Left lobe of liver (tissue), 2 donors: Measurements from ENCODE around the gene CEBPZOS. TPM values are rescaled to one million over a fixed set of nuclear protein-coding genes. Genes with fewer than 3 reads are reported as not detected.
"Not testable (repeated sequence)": the region's sequence is repeated elsewhere in the genome, so short reads cannot be mapped to it uniquely, and the experiment has no call there.

Source experiments
- ATAC-seq: fragments of 200-7000 bp; cut with Tn5 transposase; one replicate; pipeline ENCODE4 v1.9.1; 2020; ENCODE audit warnings: mild to moderate bottlenecking, moderate library complexity
- DNase-seq: peaks from one replicate; pipeline ENCODE4 v3.0.0-alpha.2; 2020; ENCODE audit warnings: low spot score
- total RNA-seq: library from RNA; stranded (reverse); gene quantifications from one replicate; pipeline ENCODE4 v1.2.1, GENCODE V29; 2021
- donor health status: DM: no; HTN: no; CAD: no; lungs with moderate emphysema.
- donor health status: DM: no; HTN: yes; CAD: no.

Gene CEBPZOS
- total RNA-seq, 1 donor from 2014 or later = 19.3 TPM

DNA sequence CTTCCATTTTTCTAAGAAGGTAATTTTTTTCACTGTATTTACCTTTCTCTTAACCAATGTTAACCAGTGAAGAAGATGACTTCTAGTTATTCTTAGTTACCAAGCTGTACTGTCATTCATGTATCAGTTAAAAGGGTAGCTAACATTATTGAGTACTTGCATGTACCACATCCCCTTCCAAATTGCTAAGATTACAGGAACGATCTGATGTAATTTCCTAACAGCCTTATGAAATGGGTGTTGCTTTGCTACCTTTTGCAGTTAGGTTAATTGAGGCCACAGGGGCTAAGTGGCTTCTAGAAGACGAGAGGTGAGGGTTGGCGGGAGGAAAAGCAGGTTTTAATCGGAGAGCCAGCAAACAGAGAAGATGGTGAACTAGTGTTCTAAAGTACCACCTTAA, 6.0 kb upstream of the CEBPZOS start:
- ATAC-seq (no peak), DNase-seq (no peak)

DNA sequence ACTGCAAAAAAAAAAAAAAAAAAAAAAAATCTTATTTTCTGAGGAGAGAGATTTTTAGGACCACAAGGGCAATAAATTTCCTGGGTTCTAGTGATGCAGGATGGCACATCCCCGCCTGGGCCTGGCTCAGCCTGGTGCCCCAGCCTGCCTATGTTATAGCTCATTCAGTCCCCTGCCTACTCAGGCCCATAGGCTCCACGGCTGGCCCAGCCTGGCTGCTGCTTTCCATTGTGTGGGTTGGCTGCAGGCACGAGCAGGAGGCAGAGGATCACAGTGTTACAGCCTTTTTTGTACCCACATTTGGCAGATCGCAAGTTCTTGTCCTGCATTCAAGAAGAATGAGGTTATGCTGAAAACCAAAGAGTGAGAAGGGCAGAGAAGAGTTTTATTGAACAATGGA, 5.0 kb upstream of the CEBPZOS start:
- ATAC-seq = no peak
- no peak for DNase-seq

DNA sequence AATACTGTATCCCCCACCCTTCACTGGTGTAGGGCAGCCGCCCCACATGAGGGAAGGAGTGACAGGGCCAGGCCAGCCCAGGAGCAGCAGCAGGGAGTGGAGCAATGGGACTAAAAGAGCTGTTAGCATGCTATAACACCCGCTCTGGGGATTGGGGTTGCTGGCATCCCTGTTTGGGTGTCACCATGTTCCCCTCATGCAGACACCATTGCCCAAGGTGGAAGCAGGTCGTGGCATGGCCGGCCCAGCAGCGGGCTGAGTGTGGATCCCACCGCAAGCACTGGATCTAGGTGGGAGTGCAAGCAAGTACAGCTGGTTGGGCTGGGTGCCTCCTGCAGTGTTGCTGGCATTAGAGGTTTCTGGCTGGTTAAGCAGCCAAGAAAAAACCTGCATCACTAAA, 4.5 kb upstream of the CEBPZOS start:
- ATAC-seq = no peak
- no peak for DNase-seq

DNA sequence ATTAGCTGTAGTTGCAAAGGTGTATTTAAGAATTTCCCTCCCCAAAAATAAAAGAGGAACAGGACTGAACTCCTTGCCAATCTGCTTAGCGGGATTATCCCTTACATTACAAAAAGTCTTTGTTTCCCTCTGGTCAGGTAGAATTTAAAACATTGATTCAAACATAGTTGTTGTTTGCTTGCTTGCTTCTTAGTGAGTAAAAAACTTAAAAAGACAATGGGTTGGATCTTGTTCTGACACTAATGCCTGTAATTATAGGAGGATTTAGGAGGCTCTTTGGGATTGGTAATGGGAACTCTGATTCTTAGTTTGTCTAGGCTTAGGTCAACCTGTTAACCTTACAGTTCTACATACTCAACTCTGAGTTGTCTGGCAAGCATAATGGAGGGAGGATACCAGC, 3.7 kb upstream of the CEBPZOS start:
- DNase-seq = no peak
- no peak for ATAC-seq

DNA sequence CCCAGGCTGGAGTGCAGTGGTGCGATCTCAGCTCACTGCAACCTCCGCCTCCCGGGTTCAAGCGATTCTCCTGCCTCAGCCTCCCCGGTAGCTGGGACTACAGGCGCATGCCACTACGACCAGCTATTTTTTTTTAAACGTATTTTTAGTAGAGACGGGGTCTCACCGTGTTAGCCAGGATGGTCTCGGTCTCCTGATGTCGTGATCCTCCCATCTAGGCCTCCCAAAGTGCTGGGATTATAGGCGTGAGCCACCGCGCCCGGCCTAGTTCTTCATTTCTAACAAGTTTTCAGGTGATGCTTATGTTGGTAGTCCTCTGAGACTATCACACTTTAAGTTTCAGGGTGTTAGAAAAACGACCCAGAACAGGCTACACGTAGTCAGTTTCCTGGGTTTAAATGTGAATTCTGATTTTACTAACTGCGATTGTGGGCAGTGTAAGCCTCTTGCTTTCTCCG, 405 bp upstream of the CEBPZOS start:
- DNase-seq, ATAC-seq: not testable (repeated sequence)

DNA sequence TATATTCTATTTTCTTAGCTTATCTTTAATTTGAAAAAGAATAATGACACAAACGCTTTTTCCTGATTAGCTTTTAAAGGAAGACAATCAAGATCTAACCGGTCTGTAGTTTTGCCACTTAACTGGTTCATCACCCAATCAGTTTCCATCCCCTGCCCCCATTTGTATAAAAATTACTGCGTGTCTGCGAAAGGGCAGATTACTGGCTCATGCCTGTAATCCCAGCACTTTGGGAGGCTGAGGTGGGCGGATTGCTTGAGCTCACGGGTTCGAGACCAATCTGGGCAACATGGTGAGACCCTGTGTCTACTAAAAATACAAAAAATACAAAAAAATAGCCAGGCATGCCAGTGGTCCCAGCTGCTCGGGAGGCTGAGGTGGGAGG, 2.4 kb downstream of the CEBPZOS start:
- ATAC-seq = no peak
- DNase-seq = no peak

DNA sequence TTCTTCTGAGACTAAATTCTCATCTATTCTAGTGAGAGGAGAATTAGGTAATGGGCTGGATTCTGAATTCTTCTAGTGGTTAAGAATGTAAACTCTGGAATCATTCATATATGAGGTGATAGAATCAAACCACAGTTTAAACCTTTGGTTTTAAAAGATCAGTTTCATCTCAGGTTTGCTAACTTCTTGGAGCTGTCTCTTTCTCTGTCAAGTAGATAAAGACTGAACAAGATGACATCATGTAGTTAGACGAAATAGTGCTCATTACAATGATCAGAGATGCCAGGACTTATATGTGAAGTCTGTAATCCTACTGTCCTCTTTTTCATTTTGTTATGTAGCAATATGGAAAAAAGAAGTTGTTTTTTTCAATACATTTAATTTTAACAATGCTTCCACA, 4.9 kb downstream of the CEBPZOS start:
- no peak for DNase-seq
- no peak for ATAC-seq

DNA sequence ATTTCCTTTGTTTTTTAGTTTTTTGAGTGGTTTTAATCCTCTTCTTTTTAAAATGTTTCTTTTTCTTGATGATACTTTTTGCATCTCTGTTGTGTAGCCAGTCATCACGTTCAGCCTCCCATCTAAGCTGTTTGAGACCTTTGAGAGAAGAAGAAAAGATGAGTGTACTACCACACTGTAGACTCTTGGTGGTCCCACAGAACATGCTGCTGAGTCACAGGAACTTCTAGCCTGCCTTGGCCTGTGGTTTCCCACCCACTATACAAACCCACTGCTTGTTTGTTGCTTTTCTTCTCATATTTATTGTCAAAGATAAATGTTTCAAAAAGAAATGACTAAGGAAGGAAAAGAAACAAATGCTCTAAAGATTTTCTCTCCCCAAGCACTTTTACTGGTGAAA, 5.5 kb downstream of the CEBPZOS start:
- ATAC-seq (no peak), DNase-seq (no peak)

DNA sequence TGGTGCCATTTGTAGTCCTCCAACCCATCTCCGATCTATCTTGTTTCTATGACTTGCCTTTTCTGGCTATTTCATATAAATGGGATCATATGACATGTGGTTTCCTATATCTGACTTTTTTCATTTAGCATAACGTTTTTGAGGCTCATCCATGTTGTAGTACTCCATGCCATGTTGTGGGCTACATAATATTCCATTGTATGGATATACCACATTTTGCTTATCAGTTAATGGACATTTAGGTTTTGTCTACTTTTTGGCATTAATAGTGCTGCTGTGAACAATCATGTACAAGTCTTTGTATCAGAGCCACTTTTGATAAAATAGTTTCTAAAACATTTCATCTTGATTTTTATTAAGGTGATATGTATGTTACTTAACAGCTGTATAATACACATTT, 7.4 kb downstream of the CEBPZOS start:
- no peak for ATAC-seq

DNA sequence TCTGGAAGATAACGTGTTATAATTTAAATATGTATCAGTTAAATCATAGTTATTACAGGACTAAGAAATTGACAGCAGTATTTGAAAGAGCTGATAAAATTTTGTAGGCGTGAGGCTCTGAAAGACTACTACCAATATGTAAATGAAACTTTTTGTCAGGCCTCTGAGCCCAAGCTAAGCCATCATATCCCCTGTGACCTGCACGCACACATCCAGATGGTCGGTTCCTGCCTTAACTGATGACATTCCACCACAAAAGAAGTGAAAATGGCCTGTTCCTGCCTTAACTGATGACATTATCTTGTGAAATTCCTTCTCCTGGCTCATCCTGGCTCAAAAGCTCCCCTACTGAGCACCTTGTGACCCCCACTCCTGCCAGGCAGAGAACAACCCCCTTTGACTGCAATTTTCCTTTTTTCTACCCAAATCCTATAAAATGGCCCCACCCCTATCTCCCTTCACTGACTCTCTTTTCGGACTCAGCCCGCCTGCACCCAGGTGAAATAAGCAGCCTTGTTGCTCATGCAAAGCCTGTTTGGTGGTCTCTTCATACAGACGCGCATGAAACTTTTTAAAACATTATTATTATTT, 8.9 kb downstream of the CEBPZOS start:
- not testable (repeated sequence) for ATAC-seq

More for the DNA sequence above, 7.4 kb downstream of the CEBPZOS start:
- DNase-seq = no peak

DNA sequence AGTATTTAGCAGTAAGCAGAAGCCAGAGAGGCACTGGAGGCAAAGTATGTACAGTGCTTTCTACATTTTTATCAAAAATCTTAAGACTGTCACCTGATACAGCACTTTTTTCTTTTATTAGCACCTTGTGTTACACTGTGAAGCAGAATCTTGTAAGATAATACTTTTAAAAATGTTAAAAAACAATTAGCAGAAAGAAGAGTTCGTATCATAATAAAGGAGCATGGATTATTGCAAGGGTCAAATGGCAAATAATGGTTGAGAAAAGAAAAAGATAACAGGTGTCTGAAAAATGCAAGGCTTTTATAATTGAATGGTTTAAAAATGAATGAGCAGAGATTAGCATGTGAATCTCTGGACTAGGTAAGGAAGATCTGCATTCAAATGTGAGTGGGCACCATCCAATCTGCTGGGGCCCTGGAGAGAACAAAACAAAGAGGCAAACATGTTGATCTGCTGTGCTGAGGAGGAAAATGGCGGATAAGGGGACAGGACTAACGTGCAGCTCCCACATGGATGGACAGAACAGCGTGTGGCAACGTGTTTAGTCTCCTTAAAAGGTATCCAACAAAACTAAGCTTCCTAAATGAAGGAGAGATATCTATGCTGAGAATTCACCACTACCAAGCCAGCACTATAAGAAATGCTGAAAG, 9.5 kb downstream of the CEBPZOS start:
- ATAC-seq (no peak), DNase-seq (no peak)

More for the DNA sequence above, 8.9 kb downstream of the CEBPZOS start:
- not testable (repeated sequence) for DNase-seq

DNA sequence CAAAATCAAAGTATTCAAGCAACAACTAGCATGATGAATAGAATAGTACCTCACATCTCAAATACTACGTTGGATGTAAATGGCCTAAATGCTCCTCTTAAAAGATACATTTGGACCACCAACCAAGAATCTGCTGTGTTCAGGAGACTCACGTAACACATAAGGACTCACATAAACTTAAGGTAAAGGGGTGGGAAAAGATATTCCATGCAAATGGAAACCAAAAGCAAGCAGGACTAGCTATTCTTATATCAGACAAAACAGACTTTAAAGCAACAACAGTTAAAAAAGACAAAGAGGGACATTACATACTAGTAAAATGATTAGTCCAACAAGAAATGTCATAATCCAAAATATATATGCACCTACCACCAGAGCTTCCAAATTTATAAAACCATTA, 10.5 kb downstream of the CEBPZOS start:
- not testable (repeated sequence) for DNase-seq, ATAC-seq

DNA sequence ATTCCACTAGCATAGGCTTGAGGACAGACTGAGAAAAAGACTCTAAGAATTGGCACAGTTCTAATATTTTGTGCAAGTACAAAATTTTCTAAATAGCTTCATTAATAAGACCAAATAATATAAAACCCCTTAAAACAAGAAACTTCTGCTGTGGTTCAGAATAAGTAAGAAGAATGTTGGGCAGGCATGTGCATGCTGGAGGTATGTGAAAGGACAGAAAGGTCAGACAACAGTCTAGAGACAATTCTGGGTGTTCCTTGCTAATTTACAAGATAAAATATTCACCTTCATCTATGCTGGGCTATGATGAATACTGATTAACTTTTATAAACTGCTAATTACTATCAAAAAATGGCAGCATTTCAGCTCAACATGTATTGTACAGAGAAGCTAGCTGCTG, 14.9 kb downstream of the CEBPZOS start:
- ATAC-seq = no peak
- DNase-seq = no peak

DNA sequence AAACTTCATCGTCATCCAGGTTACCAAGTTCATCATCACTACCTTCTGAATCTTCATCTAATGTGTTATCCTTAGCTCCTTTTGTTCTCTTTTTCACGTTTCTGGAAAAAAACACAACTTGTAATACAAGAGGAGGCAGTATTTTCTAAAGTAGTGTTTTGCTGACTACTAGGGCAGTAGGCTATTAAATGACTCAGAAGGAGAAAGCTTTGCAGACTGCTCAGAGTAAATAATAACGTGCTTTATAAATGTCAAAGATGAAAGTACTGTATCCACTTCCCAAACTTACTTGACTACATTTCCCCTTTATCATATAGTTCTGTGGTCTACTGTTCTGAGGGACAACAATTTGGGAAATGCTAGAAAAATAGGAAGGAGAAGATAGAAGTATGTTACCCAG, 15.6 kb downstream of the CEBPZOS start:
- DNase-seq (no peak), ATAC-seq (no peak)

DNA sequence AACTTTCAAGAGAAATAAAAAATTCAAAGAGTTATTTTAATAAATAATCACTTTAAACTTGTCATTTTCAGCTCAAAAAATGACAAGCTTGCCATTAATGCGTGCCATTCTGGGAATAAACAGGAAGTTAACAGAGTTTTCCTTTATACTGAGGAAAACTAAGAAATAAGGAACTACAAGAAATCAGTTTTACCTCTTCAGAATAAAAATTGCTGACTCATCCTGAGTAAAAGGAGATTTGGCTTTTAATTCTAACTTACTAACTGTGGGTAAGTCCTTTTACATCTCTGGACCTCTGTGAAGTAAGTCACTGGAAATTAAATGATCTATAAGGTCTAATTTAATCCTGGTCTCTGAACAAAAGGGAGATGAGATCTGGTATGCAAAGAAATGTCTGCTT, 19.0 kb downstream of the CEBPZOS start:
- DNase-seq (no peak), ATAC-seq (no peak)

DNA sequence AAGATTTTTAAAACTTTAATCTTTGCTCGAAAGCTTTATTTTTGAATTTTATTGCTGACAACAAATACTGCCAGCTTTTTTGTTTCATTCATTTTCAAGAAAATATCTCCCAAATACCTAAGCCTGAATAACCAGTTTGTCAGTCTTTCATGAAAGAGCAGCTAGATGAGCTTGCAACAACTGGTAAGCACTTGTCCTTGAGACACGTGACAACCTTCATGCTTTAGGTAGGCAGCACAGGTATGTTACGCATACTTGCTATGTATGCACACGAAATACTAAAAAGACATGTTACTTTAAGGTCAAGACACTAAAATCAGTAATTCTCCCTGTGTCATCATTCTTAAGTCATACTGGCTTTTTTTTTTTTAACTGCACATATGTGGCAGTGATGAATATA, 22.8 kb downstream of the CEBPZOS start:
- DNase-seq = no peak
- no peak for ATAC-seq

DNA sequence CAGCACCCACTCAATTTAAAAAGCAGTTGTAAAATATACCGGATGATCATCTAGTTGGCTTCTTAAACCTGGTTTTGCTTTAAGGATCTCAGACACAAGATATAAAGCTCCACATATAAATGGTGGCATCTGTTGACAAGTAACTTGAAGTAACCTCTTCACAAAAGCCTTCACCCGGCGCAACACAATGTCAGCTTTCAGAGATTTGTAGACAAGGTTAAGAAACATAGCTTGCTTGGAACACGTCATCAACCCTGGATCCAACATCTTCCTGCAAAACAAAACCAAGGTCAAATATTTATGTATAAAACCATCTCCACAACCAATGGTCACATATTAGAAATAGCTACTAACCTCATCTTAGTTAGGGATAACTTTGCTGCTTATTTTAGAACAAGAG, 26.8 kb downstream of the CEBPZOS start:
- ATAC-seq (no peak), DNase-seq (no peak)

DNA sequence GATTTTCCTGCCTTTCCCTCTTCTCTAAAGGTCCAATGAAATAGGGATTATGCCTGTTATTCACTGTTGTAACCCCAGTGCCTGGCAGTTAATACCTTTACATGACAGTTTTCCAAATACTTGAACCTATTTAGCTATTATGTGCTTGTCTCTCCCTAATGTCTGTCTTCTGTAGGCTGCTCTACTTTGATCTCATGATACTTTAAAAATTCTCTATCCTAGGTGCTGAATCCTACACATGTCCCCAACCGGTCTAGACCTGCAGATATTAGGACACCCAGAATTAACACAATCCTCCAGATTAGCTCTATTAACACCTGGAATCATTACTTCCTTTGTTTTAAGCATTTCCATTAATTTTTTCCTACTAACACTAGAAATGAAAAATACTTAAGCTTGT, 27.8 kb downstream of the CEBPZOS start:
- DNase-seq (no peak), ATAC-seq (no peak)

DNA sequence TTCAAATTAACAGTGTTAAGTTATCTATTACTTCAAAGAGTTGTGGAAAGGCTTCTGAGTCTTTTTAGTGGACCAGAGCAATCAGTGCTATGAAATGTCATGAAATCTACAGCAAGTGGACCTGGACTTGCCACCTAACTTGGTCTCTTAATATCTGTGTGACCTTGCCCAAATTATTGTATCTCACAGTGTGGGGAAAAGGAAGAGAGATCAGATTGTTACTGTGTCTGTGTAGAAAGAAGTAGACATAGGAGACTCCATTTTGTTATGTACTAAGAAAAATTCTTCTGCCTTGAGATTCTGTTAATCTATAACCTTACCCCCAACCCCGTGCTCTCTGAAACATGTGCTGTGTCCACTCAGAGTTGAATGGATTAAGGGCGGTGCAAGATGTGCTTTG, 28.8 kb downstream of the CEBPZOS start:
- not testable (repeated sequence) for DNase-seq, ATAC-seq

DNA sequence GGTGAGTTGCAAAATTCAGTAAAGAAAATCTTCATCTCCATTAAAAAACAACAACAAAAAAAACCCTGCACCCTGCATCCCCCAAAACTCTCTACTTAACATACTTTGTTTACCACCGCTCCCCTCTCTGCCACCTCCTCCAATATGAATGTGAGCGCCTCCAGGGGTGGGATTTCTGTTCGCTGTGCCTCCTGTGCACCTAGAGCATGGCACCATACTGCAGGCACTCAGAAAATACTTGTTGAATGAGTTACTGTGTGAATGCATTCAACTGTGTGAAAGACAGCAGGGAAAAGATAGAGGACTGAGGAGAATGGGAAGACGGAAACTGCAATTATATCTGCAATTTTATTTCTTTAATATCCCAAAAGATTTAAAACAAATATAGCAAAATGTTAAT, 30.6 kb downstream of the CEBPZOS start:
- no peak for DNase-seq

DNA sequence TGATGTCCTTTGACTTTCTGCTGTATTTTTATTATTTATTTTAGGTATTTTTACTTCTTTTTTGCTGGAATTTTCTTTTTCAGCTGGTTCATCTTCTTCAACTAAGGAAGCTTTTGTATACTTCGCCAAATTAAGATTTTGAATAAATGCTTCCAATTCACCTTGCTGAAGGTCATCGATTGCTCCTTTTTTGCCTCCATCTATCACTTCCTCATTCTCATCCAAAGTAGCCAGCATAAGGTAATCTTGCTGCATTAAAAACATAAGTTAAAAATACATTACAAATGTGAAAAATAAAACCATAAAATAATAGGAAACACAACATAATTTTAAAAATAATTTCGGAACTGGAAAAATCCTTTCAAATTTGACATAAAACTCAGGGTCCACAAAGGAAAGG, 32.5 kb downstream of the CEBPZOS start:
- DNase-seq (no peak), ATAC-seq (no peak)

More for the DNA sequence above, 30.6 kb downstream of the CEBPZOS start:
- ATAC-seq = no peak

DNA sequence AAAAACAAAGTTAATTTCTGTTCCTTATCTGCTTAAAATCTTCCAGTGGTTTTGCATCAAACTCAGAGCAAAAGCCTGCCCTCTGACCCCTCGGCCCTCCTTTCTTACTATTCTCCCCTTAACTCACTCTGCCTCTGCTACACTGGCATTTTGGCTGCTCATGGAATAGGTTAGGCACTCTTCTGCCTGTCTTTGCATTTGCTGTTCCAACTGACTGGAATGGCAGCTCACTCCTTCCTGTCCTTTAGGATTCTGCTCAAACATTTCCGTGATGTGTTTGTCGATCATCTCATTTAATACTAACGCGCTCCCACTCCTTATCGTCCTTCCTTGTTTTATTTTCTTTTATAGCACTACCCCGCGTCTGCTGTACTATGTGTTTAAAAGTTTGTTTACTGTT, 34.3 kb downstream of the CEBPZOS start:
- peak; percentile 3 for ATAC-seq
- no peak for DNase-seq
